NCI-H526 (cell line): ENCODE measurements around the gene COL8A2.
"Not testable (repeated sequence)": the region's sequence is repeated elsewhere in the genome, so short reads cannot be mapped to it uniquely, and the experiment has no call there.

Source experiments
- DNase-seq, 2 experiments: peaks; one replicate each; lab custom pipeline; 2025; lab: John Stamatoyannopoulos, UW

COL8A2 gene

GRCh38 chr1:36125129-36125991 lies at the start of gene COL8A2:
COL8A2 (minus strand) TSS chr1:36125222; CDS start chr1:36100242, 24,980 bp downstream.
- DNase-seq = peak in 1 of 2 experiments; percentile 51

GRCh38 chr1:36174713-36175112 lies 49.7 kb upstream of the COL8A2 start:
- DNase-seq = peak in 1 of 2 experiments; percentile 81

- no peak for DNase-seq
Measured at GRCh38 chr1:36172983-36173382, 48.0 kb upstream of the COL8A2 start.

- DNase-seq = no peak
Measured at GRCh38 chr1:36172017-36172747, 47.2 kb upstream of the COL8A2 start.

- DNase-seq = no peak
Measured at GRCh38 chr1:36170643-36171412, 45.8 kb upstream of the COL8A2 start.

GRCh38 chr1:36168514-36168913 lies 43.5 kb upstream of the COL8A2 start:
- no peak for DNase-seq

- DNase-seq = no peak
Measured at GRCh38 chr1:36166938-36167905, 42.2 kb upstream of the COL8A2 start.

GRCh38 chr1:36166136-36166535 lies 41.1 kb upstream of the COL8A2 start:
- DNase-seq = no peak

GRCh38 chr1:36165145-36165544 lies 40.1 kb upstream of the COL8A2 start:
- DNase-seq = no peak

GRCh38 chr1:36164361-36164760 lies 39.3 kb upstream of the COL8A2 start:
- DNase-seq = no peak

GRCh38 chr1:36163426-36163825 lies 38.4 kb upstream of the COL8A2 start:
- no peak for DNase-seq

GRCh38 chr1:36162680-36163239 lies 37.7 kb upstream of the COL8A2 start:
- DNase-seq = no peak

- DNase-seq = no peak
Measured at GRCh38 chr1:36161641-36162531, 36.9 kb upstream of the COL8A2 start.

- DNase-seq = no peak
Measured at GRCh38 chr1:36160949-36161485, 36.0 kb upstream of the COL8A2 start.

- DNase-seq = no peak
Measured at GRCh38 chr1:36160388-36160948, 35.4 kb upstream of the COL8A2 start.

- no peak for DNase-seq
Measured at GRCh38 chr1:36159614-36160387, 34.8 kb upstream of the COL8A2 start.

- not testable (repeated sequence) for DNase-seq
Measured at GRCh38 chr1:36158827-36159252, 33.8 kb upstream of the COL8A2 start.
